Vagina (tissue), 2 donors: Measurements from ENCODE around the gene SYDE2.

ENCODE experiments used
- CTCF ChIP-seq, 3 experiments: fragments of 450-650 bp in 2 of 3; fragments of 200-600 bp in 1 of 3; sonication (generic) in 1 of 3; IDR thresholded peaks; one replicate each; pipeline ENCODE4 v1.5.1; 2017 to 2019; ENCODE audit warnings: antibody characterized with exemption in 3 of 3, mild to moderate bottlenecking in 2 of 3, moderate library complexity in 2 of 3
- POLR2AphosphoS5 ChIP-seq, 2 donors: sonication (generic); formaldehyde crosslinking; IDR thresholded peaks; one replicate each; pipeline ENCODE4 v1.9.0; 2017; ENCODE audit warnings: antibody characterized with exemption in 2 of 2, mild to moderate bottlenecking in 2 of 2, low read depth in 1 of 2; ENCODE audit not compliant: insufficient read depth in 1 of 2

GRCh38 chr1:85157436-85157835 is 43.4 kb downstream of the SYDE2 start:
- TF ChIP-seq POLR2AphosphoS5 (IDR thresholded peaks at IDR 0.05; ENCODE audit: insufficient read depth in 1 of 2, low read depth in 1 of 2) (no peak), CTCF (IDR thresholded peaks at IDR 0.05) (no peak)
